ENCODE data around the gene IFITM2. TPM values are rescaled to one million over a fixed set of nuclear protein-coding genes. Genes with fewer than 3 reads are reported as not detected.
A peak's percentile ranks its signal among the peaks of the same experiment; 100 is the strongest.

Gene IFITM2
- total RNA-seq, 1 experiment from 2014 or later, result 32.3 TPM

DNA sequence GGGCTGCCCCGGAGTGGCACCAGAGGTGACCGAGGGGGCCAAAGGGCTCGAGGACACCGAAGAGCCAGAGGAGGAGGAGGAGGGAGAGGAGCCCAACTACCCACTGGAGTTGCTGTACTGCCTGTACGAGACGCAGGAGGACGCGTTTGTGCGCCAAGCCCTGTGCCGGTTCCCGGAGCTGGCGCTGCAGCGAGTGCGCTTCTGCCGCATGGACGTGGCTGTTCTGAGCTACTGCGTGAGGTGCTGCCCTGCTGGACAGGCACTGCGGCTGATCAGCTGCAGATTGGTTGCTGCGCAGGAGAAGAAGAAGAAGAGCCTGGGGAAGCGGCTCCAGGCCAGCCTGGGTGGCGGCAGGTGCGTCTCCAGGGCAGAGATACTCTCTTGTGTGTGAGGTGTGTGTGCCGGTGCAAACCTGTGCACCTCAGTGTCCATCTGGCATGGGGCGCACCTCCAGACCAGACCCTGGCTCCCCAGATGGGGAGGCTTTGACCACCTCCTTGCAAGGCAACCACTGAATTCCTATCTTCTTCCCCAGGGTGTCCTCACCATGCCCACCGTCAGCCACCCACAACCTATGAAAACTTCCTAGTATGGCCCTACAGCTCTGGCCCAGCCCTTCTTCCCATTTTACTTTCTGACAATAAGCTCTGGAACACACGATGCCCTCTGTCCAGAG is 26.0 kb upstream of the IFITM2 start:
- DNase-seq (ENCODE audit: low spot score), result no peak

- DNase-seq (ENCODE audit: low spot score), result no peak
These were observed 25.4 kb upstream of the IFITM2 start for GRCh38 chr11:282171-282570.

DNA sequence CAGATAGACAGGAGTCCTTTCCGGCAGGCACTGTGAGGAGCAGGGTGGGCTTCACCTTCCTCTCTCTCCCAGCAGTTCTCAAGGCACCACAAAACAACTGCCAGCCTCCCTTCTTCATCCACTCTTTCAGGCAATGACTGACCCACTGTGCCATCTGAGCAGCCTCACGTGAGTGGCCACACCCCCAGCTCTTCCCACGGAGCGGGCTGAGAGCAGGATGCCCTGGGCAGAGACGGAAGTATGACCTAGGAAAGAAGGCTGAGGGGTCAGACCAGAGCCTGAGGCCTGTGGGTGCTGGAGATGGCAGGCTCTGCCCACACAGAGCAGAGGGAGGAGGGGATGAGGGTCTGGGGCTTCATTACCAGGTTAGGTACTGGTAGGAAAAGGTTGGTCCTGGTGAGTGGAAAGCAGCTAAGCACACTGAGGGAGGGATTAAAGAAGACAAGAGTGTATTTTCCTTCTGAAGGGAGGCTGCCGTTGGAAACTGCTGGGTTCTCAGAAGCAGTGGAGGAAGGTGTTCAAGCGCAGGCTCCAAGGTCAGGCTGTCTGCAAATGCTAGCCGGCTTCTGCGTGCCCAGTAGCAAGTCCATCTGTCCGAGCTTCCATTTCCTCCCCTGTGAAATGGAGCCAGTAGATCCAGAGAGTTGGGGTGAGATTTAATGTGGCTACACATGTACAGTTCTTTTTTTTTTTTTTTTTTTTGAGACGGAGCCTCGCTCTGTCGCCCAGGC is 24.8 kb upstream of the IFITM2 start:
- no peak for DNase-seq (ENCODE audit: low spot score)

GRCh38 chr11:283405-284104 is 24.1 kb upstream of the IFITM2 start:
- DNase-seq (ENCODE audit: low spot score), result no peak

GRCh38 chr11:284105-285020 is 23.3 kb upstream of the IFITM2 start:
- DNase-seq (ENCODE audit: low spot score), result no peak

GRCh38 chr11:285021-285893 is 22.4 kb upstream of the IFITM2 start:
- no peak for DNase-seq (ENCODE audit: low spot score)

DNA sequence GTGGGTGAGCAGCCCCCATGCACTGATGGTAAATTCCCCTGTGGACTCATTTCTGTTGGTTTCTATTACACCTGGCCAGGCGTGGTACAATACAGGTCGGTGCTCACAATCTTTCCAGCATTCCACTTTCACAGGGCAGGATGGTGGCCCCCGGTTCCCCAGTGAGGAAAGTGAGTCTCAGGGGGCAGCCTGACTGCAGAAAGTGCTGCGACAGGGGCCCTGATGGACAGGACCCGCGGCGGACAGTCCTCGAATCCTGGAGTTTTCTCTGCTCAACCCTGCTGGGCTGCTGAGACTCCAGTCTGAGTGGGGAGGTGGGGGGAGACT is 21.8 kb upstream of the IFITM2 start:
- no peak for DNase-seq (ENCODE audit: low spot score)

- peak; percentile 65 for DNase-seq (ENCODE audit: low spot score)
These were observed 20.4 kb upstream of the IFITM2 start for GRCh38 chr11:286977-287820.

- DNase-seq (ENCODE audit: low spot score), result peak; percentile 74
These were observed 19.7 kb upstream of the IFITM2 start for GRCh38 chr11:287821-288477.

GRCh38 chr11:288478-289397 is 18.9 kb upstream of the IFITM2 start, which contains the start of gene PGGHG:
Gene PGGHG, plus strand, starts transcription at chr11:289126. Its CDS starts 691 bp downstream, at chr11:289817.
- DNase-seq (ENCODE audit: low spot score), result peak; percentile 56

- DNase-seq (ENCODE audit: low spot score), result no peak
These were observed 18.3 kb upstream of the IFITM2 start for GRCh38 chr11:289398-289711.

GRCh38 chr11:289712-290620 is 17.6 kb upstream of the IFITM2 start:
- DNase-seq (ENCODE audit: low spot score), result no peak

- DNase-seq (ENCODE audit: low spot score), result no peak
These were observed 16.9 kb upstream of the IFITM2 start for GRCh38 chr11:290621-291231.

DNA sequence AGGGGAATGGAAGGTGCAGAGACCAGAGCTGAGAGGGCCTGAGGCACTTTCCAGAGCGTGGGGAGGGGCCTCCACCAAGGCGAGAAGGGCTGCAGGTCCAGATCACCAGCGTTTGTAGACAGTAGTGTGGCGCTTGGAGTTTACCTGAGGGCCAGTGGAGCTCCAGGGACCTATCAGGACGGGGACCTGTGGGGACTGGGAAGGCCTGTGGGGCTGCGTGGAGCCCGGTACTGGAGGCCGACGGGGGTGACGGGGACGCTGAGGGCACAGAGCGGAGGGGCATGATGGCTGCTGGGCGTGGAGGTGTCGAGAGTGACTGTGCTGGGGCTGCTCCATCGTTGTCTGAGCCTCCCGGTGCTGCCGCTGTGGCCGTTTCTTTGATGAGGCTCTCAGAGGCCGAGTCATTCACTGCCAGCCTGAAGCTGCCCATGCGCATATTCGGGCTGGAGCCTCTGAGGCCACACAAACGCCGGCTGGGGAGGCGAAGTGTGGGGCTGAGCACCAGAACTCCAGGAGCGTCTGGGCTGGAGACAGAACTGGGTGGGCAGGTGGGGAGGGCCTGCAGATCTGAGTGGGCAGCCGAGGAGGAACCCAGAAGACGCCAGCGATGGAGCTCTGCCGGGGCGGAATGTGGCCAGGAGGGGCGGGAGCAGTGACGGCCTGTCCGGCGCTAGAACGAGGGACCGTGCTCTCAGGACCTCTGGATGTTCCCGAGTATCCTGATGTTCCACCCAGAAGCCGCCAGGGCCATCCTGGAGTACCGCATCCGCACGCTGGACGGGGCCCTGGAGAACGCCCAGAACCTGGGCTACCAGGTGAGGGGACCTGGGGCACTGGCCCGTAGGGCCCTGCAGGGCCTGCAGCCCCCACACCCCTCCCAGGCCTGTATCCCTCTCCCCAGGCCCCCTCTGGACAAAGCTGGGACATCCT is 16.1 kb upstream of the IFITM2 start:
- DNase-seq (ENCODE audit: low spot score), result no peak
